Inflammatory macrophage (primary cell): ENCODE data around the gene LYZL1.
"Not testable (repeated sequence)": the region's sequence is repeated elsewhere in the genome, so short reads cannot be mapped to it uniquely, and the experiment has no call there.

Source experiments
- DNase-seq, 2 donors: peaks; one replicate each; pipeline ENCODE4 v3.0.0-alpha.2; 2020 to 2022

The LYZL1 gene

GRCh38 chr10:29332761-29333148 is 43.9 kb downstream of the LYZL1 start:
- no peak for DNase-seq

GRCh38 chr10:29337526-29337925 is 48.7 kb downstream of the LYZL1 start:
- DNase-seq = not testable (repeated sequence)

GRCh38 chr10:29343607-29344038 is 54.8 kb downstream of the LYZL1 start:
- DNase-seq = peak in 1 of 2 donors; percentile 47

- peak; percentile 47 to 90 for DNase-seq
Observed at GRCh38 chr10:29344073-29344820, 55.4 kb downstream of the LYZL1 start.

GRCh38 chr10:29345144-29345909 is 56.5 kb downstream of the LYZL1 start:
- DNase-seq = no peak

GRCh38 chr10:29345910-29346209 is 57.0 kb downstream of the LYZL1 start:
- no peak for DNase-seq

GRCh38 chr10:29346296-29347001 is 57.6 kb downstream of the LYZL1 start:
- peak in 1 of 2 donors; percentile 33 for DNase-seq

GRCh38 chr10:29348836-29349235 is 60.0 kb downstream of the LYZL1 start:
- DNase-seq = no peak

- no peak for DNase-seq
Observed at GRCh38 chr10:29353305-29353704, 64.4 kb downstream of the LYZL1 start.

- DNase-seq = no peak
Observed at GRCh38 chr10:29353887-29354561, 65.2 kb downstream of the LYZL1 start.

- DNase-seq = peak; percentile 5 to 7
Observed at GRCh38 chr10:29355411-29355991, 66.6 kb downstream of the LYZL1 start.

- no peak for DNase-seq
Observed at GRCh38 chr10:29356931-29357330, 68.1 kb downstream of the LYZL1 start.

- no peak for DNase-seq
Observed at GRCh38 chr10:29358010-29358616, 69.2 kb downstream of the LYZL1 start.

GRCh38 chr10:29360215-29360853 is 71.5 kb downstream of the LYZL1 start:
- DNase-seq = not testable (repeated sequence)
